ENCODE results near the gene RXFP4. TPM values are rescaled to one million over a fixed set of nuclear protein-coding genes. Genes with fewer than 3 reads are reported as not detected.

RXFP4 gene
- total RNA-seq, 1 donor from 2014 or later = not detected

DNA sequence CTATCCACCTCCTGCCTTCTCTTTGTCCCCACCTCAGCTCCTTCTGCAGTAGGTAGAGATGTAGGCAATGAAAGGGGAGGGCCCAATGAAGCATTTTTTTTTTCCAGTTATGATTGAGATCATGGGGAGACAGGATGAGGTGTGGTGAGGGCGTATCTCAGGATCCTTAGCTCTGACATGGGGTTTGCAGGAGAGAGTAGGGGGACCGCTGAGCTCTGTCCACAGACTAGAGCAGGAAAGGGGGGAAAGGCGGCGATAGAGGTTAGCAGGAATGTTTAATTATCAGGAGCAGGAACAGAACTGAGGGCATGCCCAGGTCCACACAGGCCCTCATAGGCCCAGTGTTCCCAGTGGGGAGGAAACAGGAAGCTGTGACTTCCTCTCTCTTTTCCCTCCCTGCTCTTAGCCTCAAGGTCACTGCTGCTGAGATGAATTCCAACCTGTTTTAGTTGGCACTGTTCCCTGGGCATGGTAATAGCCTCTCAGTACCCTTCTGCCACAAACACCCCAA is 901 bp upstream of the RXFP4 start:
- no peak overlapping the region for H3K4me3 Mint-ChIP-seq (ENCODE audit: unreplicated experiment)
- peaks cover 2% of the 10 kb centered on the region for H3K9me3 Mint-ChIP-seq (ENCODE audit: unreplicated experiment)
- H3K4me1 Mint-ChIP-seq (ENCODE audit: low read depth, unreplicated experiment) = peaks cover 1% of the 10 kb centered on the region
- TF ChIP-seq, protein P1, sequence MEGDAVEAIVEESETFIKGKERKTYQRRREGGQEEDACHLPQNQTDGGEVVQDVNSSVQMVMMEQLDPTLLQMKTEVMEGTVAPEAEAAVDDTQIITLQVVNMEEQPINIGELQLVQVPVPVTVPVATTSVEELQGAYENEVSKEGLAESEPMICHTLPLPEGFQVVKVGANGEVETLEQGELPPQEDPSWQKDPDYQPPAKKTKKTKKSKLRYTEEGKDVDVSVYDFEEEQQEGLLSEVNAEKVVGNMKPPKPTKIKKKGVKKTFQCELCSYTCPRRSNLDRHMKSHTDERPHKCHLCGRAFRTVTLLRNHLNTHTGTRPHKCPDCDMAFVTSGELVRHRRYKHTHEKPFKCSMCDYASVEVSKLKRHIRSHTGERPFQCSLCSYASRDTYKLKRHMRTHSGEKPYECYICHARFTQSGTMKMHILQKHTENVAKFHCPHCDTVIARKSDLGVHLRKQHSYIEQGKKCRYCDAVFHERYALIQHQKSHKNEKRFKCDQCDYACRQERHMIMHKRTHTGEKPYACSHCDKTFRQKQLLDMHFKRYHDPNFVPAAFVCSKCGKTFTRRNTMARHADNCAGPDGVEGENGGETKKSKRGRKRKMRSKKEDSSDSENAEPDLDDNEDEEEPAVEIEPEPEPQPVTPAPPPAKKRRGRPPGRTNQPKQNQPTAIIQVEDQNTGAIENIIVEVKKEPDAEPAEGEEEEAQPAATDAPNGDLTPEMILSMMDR (IDR thresholded peaks at IDR 0.05; ENCODE audit: partially characterized antibody, unreplicated experiment) = no peak
- no peak overlapping the region for H3K27ac Mint-ChIP-seq (ENCODE audit: unreplicated experiment)
- H3K36me3 Mint-ChIP-seq (ENCODE audit: unreplicated experiment) = no peaks in the 10 kb centered on the region
- H3K27me3 Mint-ChIP-seq (ENCODE audit: unreplicated experiment) = peaks cover 4% of the 10 kb centered on the region
- DNase-seq = no peak

DNA sequence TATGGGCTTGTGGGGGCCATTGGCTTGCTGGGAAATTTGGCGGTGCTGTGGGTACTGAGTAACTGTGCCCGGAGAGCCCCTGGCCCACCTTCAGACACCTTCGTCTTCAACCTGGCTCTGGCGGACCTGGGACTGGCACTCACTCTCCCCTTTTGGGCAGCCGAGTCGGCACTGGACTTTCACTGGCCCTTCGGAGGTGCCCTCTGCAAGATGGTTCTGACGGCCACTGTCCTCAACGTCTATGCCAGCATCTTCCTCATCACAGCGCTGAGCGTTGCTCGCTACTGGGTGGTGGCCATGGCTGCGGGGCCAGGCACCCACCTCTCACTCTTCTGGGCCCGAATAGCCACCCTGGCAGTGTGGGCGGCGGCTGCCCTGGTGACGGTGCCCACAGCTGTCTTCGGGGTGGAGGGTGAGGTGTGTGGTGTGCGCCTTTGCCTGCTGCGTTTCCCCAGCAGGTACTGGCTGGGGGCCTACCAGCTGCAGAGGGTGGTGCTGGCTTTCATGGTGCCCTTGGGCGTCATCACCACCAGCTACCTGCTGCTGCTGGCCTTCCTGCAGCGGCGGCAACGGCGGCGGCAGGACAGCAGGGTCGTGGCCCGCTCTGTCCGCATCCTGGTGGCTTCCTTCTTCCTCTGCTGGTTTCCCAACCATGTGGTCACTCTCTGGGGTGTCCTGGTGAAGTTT is 550 bp downstream of the RXFP4 start:
- Mint-ChIP-seq H3K9me3 (ENCODE audit: unreplicated experiment) (peaks cover 2% of the 10 kb centered on the region), H3K27ac (ENCODE audit: unreplicated experiment) (no peak overlapping the region), H3K4me3 (ENCODE audit: unreplicated experiment) (no peak overlapping the region), H3K4me1 (ENCODE audit: low read depth, unreplicated experiment) (peaks cover 1% of the 10 kb centered on the region), H3K27me3 (ENCODE audit: unreplicated experiment) (peaks cover 4% of the 10 kb centered on the region), H3K36me3 (ENCODE audit: unreplicated experiment) (no peaks in the 10 kb centered on the region)
- no peak for DNase-seq
- TF ChIP-seq, protein P1 (IDR thresholded peaks at IDR 0.05; ENCODE audit: partially characterized antibody, unreplicated experiment) = no peak

DNA sequence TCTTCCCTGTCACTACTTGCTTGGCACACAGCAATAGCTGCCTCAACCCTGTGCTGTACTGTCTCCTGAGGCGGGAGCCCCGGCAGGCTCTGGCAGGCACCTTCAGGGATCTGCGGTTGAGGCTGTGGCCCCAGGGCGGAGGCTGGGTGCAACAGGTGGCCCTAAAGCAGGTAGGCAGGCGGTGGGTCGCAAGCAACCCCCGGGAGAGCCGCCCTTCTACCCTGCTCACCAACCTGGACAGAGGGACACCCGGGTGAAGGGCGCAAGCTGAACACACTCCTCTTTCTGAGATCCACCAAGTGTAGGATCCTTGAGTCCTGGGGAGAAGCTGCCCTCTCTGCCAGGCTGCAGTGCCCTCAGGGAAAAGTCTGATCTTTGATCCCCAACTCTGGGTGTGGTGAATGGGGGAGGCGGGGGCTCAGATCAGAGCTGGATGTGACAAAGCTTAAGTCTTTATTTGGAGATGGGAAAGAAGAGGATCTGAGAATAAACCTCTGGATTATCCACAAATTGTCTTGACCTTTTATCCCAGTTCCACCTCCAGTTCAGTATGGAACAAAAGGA is 1.2 kb downstream of the RXFP4 start:
- H3K36me3 Mint-ChIP-seq (ENCODE audit: unreplicated experiment) = no peaks in the 10 kb centered on the region
- H3K27me3 Mint-ChIP-seq (ENCODE audit: unreplicated experiment) = peaks cover 4% of the 10 kb centered on the region
- TF ChIP-seq, protein P1 (IDR thresholded peaks at IDR 0.05; ENCODE audit: partially characterized antibody, unreplicated experiment) = no peak
- DNase-seq = no peak
- H3K27ac Mint-ChIP-seq (ENCODE audit: unreplicated experiment) = no peak overlapping the region
- H3K4me3 Mint-ChIP-seq (ENCODE audit: unreplicated experiment) = no peak overlapping the region
- peaks cover 1% of the 10 kb centered on the region for H3K4me1 Mint-ChIP-seq (ENCODE audit: low read depth, unreplicated experiment)
- peaks cover 2% of the 10 kb centered on the region for H3K9me3 Mint-ChIP-seq (ENCODE audit: unreplicated experiment)

DNA sequence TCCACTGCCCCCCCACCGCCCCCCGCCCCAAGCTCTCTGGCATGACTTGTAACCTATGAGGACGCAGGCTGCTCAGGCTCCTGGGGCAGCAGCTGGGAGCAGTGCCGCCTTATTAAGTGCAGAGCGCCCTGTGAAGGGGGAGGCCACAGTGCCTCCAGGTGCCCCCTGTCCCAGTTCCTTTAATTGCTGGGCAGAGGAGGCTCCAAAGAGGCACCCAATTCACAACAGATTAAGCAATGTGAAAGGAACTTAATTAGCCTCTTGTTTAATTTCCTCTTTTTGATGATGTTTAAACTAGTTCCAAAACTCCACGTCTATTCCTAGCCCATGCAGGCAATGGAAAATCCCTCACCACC is 3.0 kb downstream of the RXFP4 start:
- H3K27me3 Mint-ChIP-seq (ENCODE audit: unreplicated experiment) = peaks cover 4% of the 10 kb centered on the region
- no peaks in the 10 kb centered on the region for H3K36me3 Mint-ChIP-seq (ENCODE audit: unreplicated experiment)
- H3K4me1 Mint-ChIP-seq (ENCODE audit: low read depth, unreplicated experiment) = peaks cover 1% of the 10 kb centered on the region
- H3K9me3 Mint-ChIP-seq (ENCODE audit: unreplicated experiment) = peaks cover 3% of the 10 kb centered on the region
- TF ChIP-seq, protein P1 (IDR thresholded peaks at IDR 0.05; ENCODE audit: partially characterized antibody, unreplicated experiment) = no peak
- DNase-seq = no peak
- no peak overlapping the region for H3K4me3 Mint-ChIP-seq (ENCODE audit: unreplicated experiment)
- H3K27ac Mint-ChIP-seq (ENCODE audit: unreplicated experiment) = peak overlapping the region; percentile 6

DNA sequence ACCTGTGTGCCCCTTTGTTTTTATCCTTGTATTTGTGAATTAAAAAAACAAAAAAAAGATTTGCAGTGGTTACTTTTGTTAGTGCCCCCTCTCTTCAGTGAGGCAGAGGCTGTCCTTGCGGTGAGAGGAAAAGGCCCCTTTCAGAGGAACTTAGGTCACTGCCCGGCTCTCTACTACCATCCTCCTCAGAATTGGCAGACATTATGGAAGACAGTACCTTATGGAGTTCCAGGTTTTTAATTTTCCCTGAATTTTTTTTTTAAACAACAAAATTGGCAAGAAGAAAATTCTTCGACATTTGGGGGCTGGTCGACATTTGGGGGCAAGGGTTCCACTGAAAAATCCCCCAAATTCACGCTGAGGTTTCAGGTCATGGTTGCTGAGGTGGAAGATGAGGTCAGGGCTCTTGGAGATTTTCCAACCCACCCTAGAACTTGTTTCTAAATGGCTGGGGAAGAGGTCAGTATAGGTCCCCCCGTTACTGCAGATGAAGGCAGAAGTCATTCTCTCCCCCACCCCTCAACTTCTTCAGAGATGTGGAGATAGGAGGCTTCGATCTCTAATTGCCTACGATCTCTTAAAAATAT is 5.3 kb downstream of the RXFP4 start:
- no peaks in the 10 kb centered on the region for H3K4me1 Mint-ChIP-seq (ENCODE audit: low read depth, unreplicated experiment)
- DNase-seq = no peak
- no peak overlapping the region for H3K4me3 Mint-ChIP-seq (ENCODE audit: unreplicated experiment)
- TF ChIP-seq, protein P1 (IDR thresholded peaks at IDR 0.05; ENCODE audit: partially characterized antibody, unreplicated experiment) = no peak
- H3K36me3 Mint-ChIP-seq (ENCODE audit: unreplicated experiment) = no peaks in the 10 kb centered on the region
- H3K27me3 Mint-ChIP-seq (ENCODE audit: unreplicated experiment) = peaks cover 2% of the 10 kb centered on the region
- H3K27ac Mint-ChIP-seq (ENCODE audit: unreplicated experiment) = peak overlapping the region; percentile 22
- H3K9me3 Mint-ChIP-seq (ENCODE audit: unreplicated experiment) = peaks cover 6% of the 10 kb centered on the region
